Transverse colon (tissue), 4 donors: ENCODE measurements around the gene CNTRL. TPM values are rescaled to one million over a fixed set of nuclear protein-coding genes. Genes with fewer than 3 reads are reported as not detected.

Source experiments
- DNase-seq: peaks from one replicate; pipeline ENCODE4 v3.0.0-alpha.2; 2019
- H3K27ac ChIP-seq, 4 donors: fragments of 200-600 bp; sonication (generic); 2 replicates each; pipeline ENCODE4 v1.5.1; 2016 to 2018; ENCODE audit warnings: inconsistent platforms in 4 of 4
- H3K27me3 ChIP-seq: fragments of 200-600 bp; sonication (generic); 2 replicates; pipeline ENCODE4 v1.5.1; 2017; ENCODE audit warnings: inconsistent platforms
- H3K36me3 ChIP-seq, 4 donors: fragments of 200-600 bp; sonication (generic); 2 replicates each; pipeline ENCODE4 v1.5.1; 2017 to 2019; ENCODE audit warnings: inconsistent platforms in 4 of 4
- H3K4me1 ChIP-seq, 4 donors: fragments of 200-600 bp; sonication (generic); 2 replicates each; pipeline ENCODE4 v1.5.1; 2017 to 2020; ENCODE audit warnings: inconsistent platforms in 4 of 4
- H3K4me3 ChIP-seq, 4 donors: fragments of 200-600 bp; sonication (generic); 1 replicate in 1 of 4; 2 replicates in 3 of 4; pipeline versions ENCODE4 v1.5.1 to v1.6.1; 2017 to 2019; ENCODE audit warnings: inconsistent platforms in 4 of 4
- H3K9me3 ChIP-seq, 2 donors: fragments of 200-600 bp; sonication (generic); 2 replicates each; pipeline ENCODE4 v1.5.1; 2017 to 2019; ENCODE audit warnings: inconsistent platforms in 2 of 2
- CTCF ChIP-seq, 5 experiments: fragments of 200-600 bp in 3 of 5; fragments of 450-650 bp in 2 of 5; sonication (generic) in 3 of 5; IDR thresholded peaks; 1 replicate in 2 of 5; 2 replicates in 3 of 5; pipeline ENCODE4 v1.5.1; 2016 to 2017; ENCODE audit warnings: antibody characterized with exemption in 5 of 5, inconsistent platforms in 3 of 5, mild to moderate bottlenecking in 2 of 5, moderate library complexity in 1 of 5
- EP300 ChIP-seq: sonication (generic); formaldehyde crosslinking; IDR thresholded peaks from one replicate; pipeline ENCODE4 v1.6.1; 2017; ENCODE audit warnings: antibody characterized with exemption, low read depth
- POLR2A ChIP-seq: fragments of 450-650 bp; IDR thresholded peaks from one replicate; pipeline ENCODE4 v1.6.1; 2016; ENCODE audit warnings: antibody characterized with exemption, mild to moderate bottlenecking, moderate library complexity
- POLR2AphosphoS5 ChIP-seq, 3 donors: sonication (generic); formaldehyde crosslinking; IDR thresholded peaks; one replicate each; pipeline ENCODE4 v1.6.1; 2016; ENCODE audit warnings: antibody characterized with exemption in 3 of 3
- WGBS, 2 donors: methylation state at CpG; one replicate each; pipeline ENCODE4 v1.1.5; 2018; ENCODE audit warnings: low coverage in 1 of 2; 5-methylcytosine and 5-hydroxymethylcytosine counted together
- in situ Hi-C, 4 donors: fragments of 200-750 bp; cut with MboI; loops; one replicate each; pipeline versions ENCODE4 v1.15.0 to v1.15.1; 2017; ENCODE audit warnings: low sequenced_read_pairs in 3 of 4, low pct_ligation_motif_present in 1 of 4, low pct_unique_long_range_greater_than_20kb in 1 of 4
- intact Hi-C: fragments of 100-400 bp; cut with DNase I; formaldehyde crosslinking; loops from one replicate; pipeline ENCODE4 v1.15.1; 2023; ENCODE audit warnings: low total_unique reads
- total RNA-seq, 4 donors: library from RNA; depleted of rRNA; stranded (reverse); fragments of >200 nt; gene quantifications; one replicate each; pipeline ENCODE4 v1.1.0, GENCODE V29; 2016

Gene CNTRL
- total RNA-seq, 4 donors from 2014 or later, result 6.0 to 21.3 (median 11.2) TPM

DNA sequence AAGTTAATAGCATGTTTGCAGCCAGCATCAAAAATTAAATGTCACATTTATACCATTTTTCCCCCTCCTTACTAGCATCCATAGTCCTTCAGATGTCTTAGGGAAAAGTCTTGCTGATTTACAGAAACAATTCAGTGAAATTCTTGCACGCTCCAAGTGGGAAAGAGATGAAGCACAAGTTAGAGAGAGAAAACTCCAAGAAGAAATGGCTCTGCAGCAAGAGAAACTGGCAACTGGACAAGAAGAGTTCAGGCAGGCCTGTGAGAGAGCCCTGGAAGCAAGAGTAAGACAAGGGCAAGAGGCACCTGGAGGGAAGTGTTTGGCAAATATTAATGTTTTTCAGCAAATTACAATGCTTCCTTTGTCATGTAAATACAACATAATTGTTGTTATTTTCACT, 66.6 kb downstream of the CNTRL start:
- TF ChIP-seq POLR2AphosphoS5 (IDR thresholded peaks at IDR 0.05) (no peak), POLR2A (no peak), CTCF (IDR thresholded peaks at IDR 0.05) (no peak), EP300 (no peak)
- no peak for DNase-seq
- WGBS, 2 donors, result 88 to 100% methylated on average over 1 of the region's 1 CpG
- peaks cover 0 to 51% (median 14%) of the 10 kb centered on the region in 4 donors for H3K36me3 ChIP-seq
- no peaks in the 10 kb centered on the region for H3K9me3 ChIP-seq
- H3K27me3 ChIP-seq, result no peaks in the 10 kb centered on the region
- intact Hi-C loops (no loop called here), in situ Hi-C loops (no loop called here)
- H3K27ac ChIP-seq, result no peak overlapping the region
- no peaks in the 10 kb centered on the region for H3K4me1 ChIP-seq
- no peak overlapping the region for H3K4me3 ChIP-seq

DNA sequence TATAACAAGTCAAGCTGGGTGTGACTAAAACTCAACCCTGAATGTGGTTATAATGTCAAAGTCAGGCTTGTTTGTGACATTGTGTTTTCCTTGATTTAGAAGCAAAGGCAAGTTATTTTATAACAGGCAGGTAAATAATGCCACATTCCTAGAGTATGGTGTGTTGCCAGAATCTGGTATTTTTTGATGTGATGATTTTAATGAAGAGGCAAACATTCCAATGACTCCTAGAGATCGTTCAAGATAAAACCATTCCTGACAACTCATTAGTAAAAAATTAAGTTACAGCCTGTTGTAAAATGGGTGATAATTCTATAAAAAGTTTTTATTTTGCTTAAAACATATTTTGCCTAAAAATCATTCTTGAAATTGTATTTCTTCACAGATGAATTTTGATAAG, 67.0 kb downstream of the CNTRL start:
- in situ Hi-C loops, result no loop called here
- TF ChIP-seq CTCF (IDR thresholded peaks at IDR 0.05), result no peak
- no peak for TF ChIP-seq EP300
- no peak for TF ChIP-seq POLR2AphosphoS5 (IDR thresholded peaks at IDR 0.05)
- TF ChIP-seq POLR2A, result no peak

GRCh38 chr9:121143771-121144170, 69.0 kb downstream of the CNTRL start:
- in situ Hi-C loops (no loop called here), intact Hi-C loops (no loop called here)
- Histone ChIP-seq H3K9me3 (no peaks in the 10 kb centered on the region), H3K4me3 (no peak overlapping the region), H3K27me3 (no peaks in the 10 kb centered on the region), H3K36me3 (peaks cover 0 to 75% (median 15%) of the 10 kb centered on the region in 4 donors), H3K4me1 (no peaks in the 10 kb centered on the region), H3K27ac (no peak overlapping the region)
- no peak for DNase-seq
- no peak for TF ChIP-seq CTCF (IDR thresholded peaks at IDR 0.05)
- no peak for TF ChIP-seq EP300
- no peak for TF ChIP-seq POLR2AphosphoS5 (IDR thresholded peaks at IDR 0.05)
- TF ChIP-seq POLR2A, result no peak
- 96 to 100% methylated on average over 1 to 2 of the region's 2 CpGs for WGBS, 2 donors

More for the DNA sequence above, 67.0 kb downstream of the CNTRL start:
- no peaks in the 10 kb centered on the region for H3K27me3 ChIP-seq
- no peak overlapping the region for H3K27ac ChIP-seq
- 50 to 94% methylated on average over 1 of the region's 1 CpG for WGBS, 2 donors
- no peaks in the 10 kb centered on the region for H3K4me1 ChIP-seq
- no peak for DNase-seq
- peaks cover 0 to 55% (median 14%) of the 10 kb centered on the region in 4 donors for H3K36me3 ChIP-seq
- no peaks in the 10 kb centered on the region for H3K9me3 ChIP-seq
- H3K4me3 ChIP-seq, result no peak overlapping the region
- intact Hi-C loops, result no loop called here

DNA sequence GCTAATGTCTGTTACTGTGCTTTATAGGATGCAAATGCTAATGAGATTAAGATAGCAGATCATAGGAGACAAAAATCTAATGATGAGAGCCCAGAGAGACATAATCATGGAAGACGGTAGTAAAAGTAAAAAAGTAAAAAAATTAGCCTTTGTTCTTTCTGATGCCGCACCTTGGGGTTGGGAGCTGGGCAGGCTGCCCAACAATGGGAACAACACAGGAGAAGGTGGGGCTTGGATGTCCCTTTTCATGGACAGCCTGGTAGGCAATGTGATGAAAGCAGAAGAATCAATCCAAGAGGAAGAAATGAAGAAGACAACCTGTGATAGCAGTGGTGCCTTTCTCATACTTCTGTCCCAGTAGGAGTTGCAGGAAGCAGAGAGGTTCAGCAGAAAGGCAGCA, 69.7 kb downstream of the CNTRL start:
- Histone ChIP-seq H3K27me3 (no peaks in the 10 kb centered on the region), H3K27ac (no peak overlapping the region), H3K4me1 (no peaks in the 10 kb centered on the region), H3K4me3 (no peak overlapping the region), H3K36me3 (peaks cover 0 to 77% (median 17%) of the 10 kb centered on the region in 4 donors), H3K9me3 (no peaks in the 10 kb centered on the region)
- 75 to 77% methylated on average over 1 to 2 of the region's 2 CpGs for WGBS, 2 donors
- TF ChIP-seq EP300 (no peak), POLR2AphosphoS5 (IDR thresholded peaks at IDR 0.05) (no peak), CTCF (IDR thresholded peaks at IDR 0.05) (no peak), POLR2A (no peak)
- in situ Hi-C loops, result no loop called here
- DNase-seq, result peak; percentile 39
- intact Hi-C loops, result no loop called here
